HG03575 (cell line): ENCODE results near the gene SLC6A19.

ENCODE experiments used
- ATAC-seq: cut with Tn5 transposase; IDR thresholded peaks from one replicate; pipeline ENCODE4 v1.9.1; 2021; ENCODE audit not compliant: unreplicated experiment, insufficient number of reproducible peaks, low FRiP score; ENCODE audit errors: extremely low read depth

SLC6A19 gene

DNA sequence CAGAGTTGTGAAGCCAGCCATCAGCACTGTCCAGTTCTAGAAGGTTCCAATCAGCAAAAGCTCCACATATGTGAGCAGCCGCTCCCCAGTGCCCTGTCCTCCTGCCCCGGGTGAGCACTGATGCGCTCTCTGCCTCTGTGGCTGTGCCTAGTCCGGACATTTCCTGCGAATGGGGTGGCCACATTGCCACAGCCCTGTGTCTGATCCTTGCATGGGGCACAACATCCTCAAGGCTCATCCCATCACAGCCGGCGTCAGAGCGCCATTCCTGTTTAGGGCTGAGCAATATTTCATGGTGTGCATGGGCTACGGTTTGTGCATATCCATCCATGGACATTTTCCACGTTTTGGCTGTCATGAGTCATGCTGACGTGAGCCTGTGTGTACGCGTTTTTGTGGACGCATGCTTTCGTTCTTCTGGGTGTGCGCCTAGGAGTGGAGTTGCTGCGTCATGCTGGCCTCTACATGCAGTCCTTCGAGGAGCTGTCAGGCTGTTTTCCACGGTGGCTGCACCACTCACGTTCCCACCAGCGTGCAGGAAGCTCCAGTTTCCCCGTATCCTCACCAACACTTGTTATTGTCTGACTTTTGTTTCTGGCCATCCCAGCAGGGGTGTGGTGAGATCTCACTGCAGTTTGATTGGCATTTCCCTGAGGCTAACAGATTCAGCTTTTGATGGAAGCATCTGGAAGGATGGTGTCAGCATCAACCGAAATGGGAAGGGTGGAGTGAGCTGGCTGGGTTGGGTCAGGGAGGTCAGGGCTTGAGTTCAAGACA lies 14.1 kb downstream of the SLC6A19 start:
- ATAC-seq = no peak

DNA sequence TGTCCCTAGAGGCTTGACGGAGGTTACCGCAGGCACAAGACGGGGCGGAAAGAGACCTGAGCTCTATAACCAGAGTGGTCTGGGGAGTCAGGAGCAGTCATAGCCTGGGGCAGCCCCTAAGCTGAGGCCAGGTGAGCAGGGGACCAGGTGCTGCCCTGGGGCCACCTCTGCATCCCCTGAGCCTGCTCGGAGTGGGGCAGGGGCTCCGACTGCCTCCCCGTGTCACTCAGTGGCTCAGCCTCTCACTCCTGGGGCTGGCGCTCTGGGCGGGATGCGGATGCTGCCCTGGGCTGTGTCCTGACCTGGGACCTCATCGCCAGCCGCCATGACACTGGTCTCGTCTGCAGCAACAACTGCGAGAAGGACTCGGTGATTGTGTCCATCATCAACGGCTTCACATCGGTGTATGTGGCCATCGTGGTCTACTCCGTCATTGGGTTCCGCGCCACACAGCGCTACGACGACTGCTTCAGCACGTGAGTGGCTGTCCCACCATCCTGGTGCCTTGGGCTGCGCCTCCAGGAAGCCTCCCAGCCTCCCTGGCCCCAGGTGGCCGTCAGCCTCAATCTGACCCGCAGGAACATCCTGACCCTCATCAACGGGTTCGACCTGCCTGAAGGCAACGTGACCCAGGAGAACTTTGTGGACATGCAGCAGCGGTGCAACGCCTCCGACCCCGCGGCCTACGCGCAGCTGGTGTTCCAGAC lies 15.0 kb downstream of the SLC6A19 start:
- no peak for ATAC-seq

DNA sequence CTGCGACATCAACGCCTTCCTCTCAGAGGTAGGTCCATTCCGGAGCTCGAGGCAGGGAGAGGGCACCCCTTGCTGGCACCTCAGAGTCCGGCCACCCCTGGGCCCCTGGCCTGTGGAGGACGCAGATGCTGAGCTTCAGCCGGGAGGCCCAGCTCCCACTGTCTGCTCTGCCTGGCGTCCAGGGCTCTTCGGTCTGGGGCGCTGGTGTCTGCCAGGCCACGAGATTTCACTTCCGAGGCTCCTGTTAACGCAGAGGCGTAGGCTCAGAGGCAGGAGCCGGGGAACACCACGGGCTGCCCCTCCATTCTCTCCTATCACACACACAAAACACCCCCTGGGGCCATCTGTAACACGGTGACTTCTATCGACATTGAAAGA lies 15.5 kb downstream of the SLC6A19 start:
- ATAC-seq = no peak

GRCh38 chr5:1217596-1218206 lies 16.3 kb downstream of the SLC6A19 start:
- ATAC-seq = no peak

- ATAC-seq = no peak
Observed at GRCh38 chr5:1218351-1219080, 17.1 kb downstream of the SLC6A19 start.

- ATAC-seq = no peak
Observed at GRCh38 chr5:1219098-1219767, 17.8 kb downstream of the SLC6A19 start.

DNA sequence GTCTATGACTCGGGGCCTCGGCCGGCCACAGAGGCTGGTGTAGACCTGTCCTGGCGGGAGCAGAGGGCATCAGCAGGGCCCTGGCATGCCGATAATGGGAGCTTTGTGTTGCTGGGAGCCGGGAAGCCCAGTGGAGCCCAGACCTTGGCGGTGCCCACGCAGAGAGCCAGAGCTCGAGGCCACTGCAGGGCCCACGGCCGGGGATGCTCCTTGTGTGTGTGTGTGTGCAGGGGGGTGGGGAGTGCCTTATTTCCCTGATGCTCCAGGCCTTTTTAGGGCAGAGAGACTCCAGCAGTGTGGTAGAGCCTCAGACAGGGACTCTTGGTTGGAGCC lies 18.3 kb downstream of the SLC6A19 start:
- no peak for ATAC-seq

DNA sequence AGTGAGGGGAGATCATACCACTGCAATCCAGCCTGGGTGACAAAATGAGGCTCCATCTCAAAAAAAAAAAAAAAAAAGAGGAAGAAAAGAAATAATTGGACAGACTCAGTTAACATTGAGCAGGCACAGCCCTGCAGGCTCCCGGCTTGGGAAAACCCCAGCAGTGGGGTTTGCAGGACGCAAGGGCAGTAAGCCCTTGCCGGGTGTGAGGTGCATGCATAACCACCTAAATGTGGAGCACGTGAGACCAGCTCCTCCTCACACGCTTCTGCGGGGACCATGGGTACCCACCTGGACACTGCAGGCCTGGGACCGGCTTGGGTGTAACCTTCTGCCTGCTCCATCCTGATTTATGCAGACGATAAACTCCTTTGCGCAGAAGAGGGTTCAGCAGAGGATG lies 19.0 kb downstream of the SLC6A19 start:
- ATAC-seq = no peak

- ATAC-seq = no peak
Observed at GRCh38 chr5:1220831-1221230, 19.4 kb downstream of the SLC6A19 start.

- no peak for ATAC-seq
Observed at GRCh38 chr5:1221721-1222120, 20.3 kb downstream of the SLC6A19 start.

DNA sequence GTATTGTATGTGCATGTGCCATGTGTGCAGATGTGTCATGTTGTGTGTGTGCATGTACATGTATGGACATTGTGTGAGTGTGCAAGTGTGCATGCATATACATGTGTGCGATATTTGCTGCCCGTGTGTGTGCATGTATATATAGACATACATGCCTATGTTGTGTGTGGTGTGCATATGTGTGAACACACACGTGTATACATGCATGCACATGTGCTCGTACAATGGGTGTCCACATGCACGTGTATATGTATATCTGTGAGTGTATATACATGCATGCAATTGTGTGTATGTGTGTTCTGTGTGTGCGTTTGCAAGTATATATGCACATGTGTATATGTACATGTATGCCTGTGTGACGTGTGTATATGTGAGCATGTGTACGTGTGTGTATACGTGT lies 20.8 kb downstream of the SLC6A19 start:
- ATAC-seq = no peak

- ATAC-seq = no peak
Observed at GRCh38 chr5:1222621-1223277, 21.4 kb downstream of the SLC6A19 start.

- ATAC-seq = no peak
Observed at GRCh38 chr5:1223278-1223670, 21.9 kb downstream of the SLC6A19 start.

DNA sequence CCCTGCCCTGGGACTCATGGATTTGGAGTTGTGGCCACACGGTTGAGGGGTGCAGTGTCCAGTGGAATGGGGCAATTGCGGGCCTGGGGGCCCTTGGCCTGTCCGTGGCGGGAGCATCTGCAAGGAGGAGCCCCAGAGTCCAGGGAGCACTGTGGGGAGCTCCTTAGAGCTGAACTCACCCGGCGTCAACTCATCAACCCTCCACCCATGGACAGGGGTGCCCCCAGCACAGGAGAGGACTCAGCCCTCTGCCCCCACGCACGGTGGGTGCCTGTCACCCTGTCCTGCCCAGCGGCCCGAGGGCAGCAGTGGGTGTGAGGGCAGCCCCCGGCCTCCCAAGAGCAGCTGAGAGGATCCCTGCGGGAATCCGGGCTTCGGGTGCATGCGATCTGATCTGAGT lies 23.2 kb downstream of the SLC6A19 start:
- ATAC-seq = no peak

GRCh38 chr5:1225081-1225480 lies 23.7 kb downstream of the SLC6A19 start, which contains the start of gene SLC6A18:
TSS of gene SLC6A18 (plus strand) at chr5:1225381. CDS start at chr5:1225478, 97 bp downstream.
- no peak for ATAC-seq

DNA sequence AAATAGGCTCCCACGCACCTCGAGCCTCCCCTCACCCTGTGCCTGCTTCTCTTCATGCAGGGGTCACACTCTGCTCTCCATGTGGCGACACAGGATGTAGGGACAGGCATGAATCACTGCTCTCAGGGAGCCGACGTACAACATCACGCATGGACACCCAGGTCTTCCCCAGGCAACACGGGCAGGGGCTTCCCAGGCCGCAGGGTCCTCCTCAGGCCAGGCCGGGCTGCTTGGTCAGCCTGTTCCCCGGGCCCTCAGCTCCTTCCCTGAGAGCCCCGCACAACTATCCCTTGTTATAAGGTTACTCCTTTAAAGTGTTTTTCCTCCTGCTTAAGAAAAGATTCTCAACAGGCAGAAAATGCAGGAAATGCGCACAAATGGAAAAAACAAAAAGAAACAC lies 24.8 kb downstream of the SLC6A19 start:
- ATAC-seq = no peak

- no peak for ATAC-seq
Observed at GRCh38 chr5:1226839-1227581, 25.6 kb downstream of the SLC6A19 start.

DNA sequence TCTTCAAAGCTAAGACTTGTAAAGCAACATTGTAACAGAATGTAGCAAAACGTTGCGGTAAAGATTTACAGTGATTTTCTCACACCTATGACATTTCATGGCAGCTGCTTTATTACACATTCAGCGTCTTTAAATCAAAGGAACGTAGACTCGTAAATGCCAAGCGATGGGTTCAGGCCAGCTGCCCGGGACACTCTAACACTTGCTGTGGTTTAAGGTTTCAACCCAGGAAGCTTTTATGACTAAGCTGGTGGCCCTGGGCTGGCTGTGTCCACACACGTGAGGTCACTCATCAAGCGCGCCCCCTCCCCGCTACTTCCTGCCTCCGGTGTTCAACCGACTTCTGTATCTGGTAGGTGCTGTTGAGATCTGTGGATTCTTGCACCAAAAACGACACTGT lies 26.3 kb downstream of the SLC6A19 start:
- ATAC-seq = no peak
